Stimulated activated CD4-positive, alpha-beta T cell treated with anti-CD3 and anti-CD28 coated beads, TNF-alpha, amount 100 ng/mL, for 24 hours (primary cell): ENCODE data around the gene LIN7C.
"Not testable (repeated sequence)": the region's sequence is repeated elsewhere in the genome, so short reads cannot be mapped to it uniquely, and the experiment has no call there.

Experiments used
- DNase-seq, 3 experiments: peaks; one replicate each; pipeline ENCODE4 v3.0.0-alpha.2; 2020; ENCODE audit warnings: low read depth in 3 of 3

LIN7C gene

GRCh38 chr11:27470826-27471588 lies 35.6 kb downstream of the LIN7C start:
- no peak for DNase-seq

GRCh38 chr11:27470166-27470565 lies 36.4 kb downstream of the LIN7C start:
- no peak for DNase-seq

- no peak for DNase-seq
These were observed 37.4 kb downstream of the LIN7C start for GRCh38 chr11:27468995-27469695.

- no peak for DNase-seq
These were observed 38.2 kb downstream of the LIN7C start for GRCh38 chr11:27468209-27468994.

GRCh38 chr11:27467181-27467913 lies 39.2 kb downstream of the LIN7C start:
- DNase-seq: no peak

GRCh38 chr11:27466363-27466762 lies 40.2 kb downstream of the LIN7C start:
- DNase-seq: no peak

GRCh38 chr11:27465629-27466028 lies 40.9 kb downstream of the LIN7C start:
- DNase-seq: no peak

GRCh38 chr11:27464909-27465308 lies 41.7 kb downstream of the LIN7C start:
- no peak for DNase-seq

GRCh38 chr11:27464289-27464696 lies 42.3 kb downstream of the LIN7C start:
- DNase-seq: no peak

- no peak for DNase-seq
These were observed 44.0 kb downstream of the LIN7C start for GRCh38 chr11:27462543-27462942.

GRCh38 chr11:27460158-27460978 lies 46.2 kb downstream of the LIN7C start:
- DNase-seq: no peak

GRCh38 chr11:27459191-27459590 lies 47.4 kb downstream of the LIN7C start:
- DNase-seq: no peak

- no peak for DNase-seq
These were observed 48.4 kb downstream of the LIN7C start for GRCh38 chr11:27458182-27458581.

- DNase-seq: no peak
These were observed 49.7 kb downstream of the LIN7C start for GRCh38 chr11:27456795-27457329.

GRCh38 chr11:27456140-27456794 lies 50.3 kb downstream of the LIN7C start:
- no peak for DNase-seq

- no peak for DNase-seq
These were observed 50.9 kb downstream of the LIN7C start for GRCh38 chr11:27455667-27456066.

- no peak for DNase-seq
These were observed 52.9 kb downstream of the LIN7C start for GRCh38 chr11:27453701-27454100.

GRCh38 chr11:27452147-27452546 lies 54.4 kb downstream of the LIN7C start:
- DNase-seq: no peak

GRCh38 chr11:27451244-27451965 lies 55.2 kb downstream of the LIN7C start:
- DNase-seq: no peak

- not testable (repeated sequence) for DNase-seq
These were observed 58.4 kb downstream of the LIN7C start for GRCh38 chr11:27448184-27448540.
